Nephron (organoid): ENCODE data around the gene ACP1.
"Not testable (repeated sequence)": the region's sequence is repeated elsewhere in the genome, so short reads cannot be mapped to it uniquely, and the experiment has no call there.

ENCODE experiments used
- H3K27ac Mint-ChIP-seq, 3 experiments: 2 replicates each; pipeline ENCODE4 v1.8.0; 2020; ENCODE audit warnings: mixed read lengths in 3 of 3, mild to moderate bottlenecking in 2 of 3, moderate library complexity in 1 of 3
- H3K27me3 Mint-ChIP-seq: 2 replicates; pipeline ENCODE4 v1.8.0; 2021; ENCODE audit warnings: low read depth, mild to moderate bottlenecking, moderate library complexity, mixed read lengths
- H3K36me3 Mint-ChIP-seq: 2 replicates; pipeline ENCODE4 v1.8.0; 2020; ENCODE audit warnings: low read depth, mixed read lengths
- H3K4me1 Mint-ChIP-seq: 2 replicates; pipeline ENCODE4 v1.8.0; 2020; ENCODE audit warnings: mixed read lengths
- H3K4me3 Mint-ChIP-seq, 3 experiments: 2 replicates each; pipeline ENCODE4 v1.8.0; 2020; ENCODE audit warnings: mild to moderate bottlenecking in 3 of 3, mixed read lengths in 3 of 3, moderate library complexity in 2 of 3
- H3K9me3 Mint-ChIP-seq: 2 replicates; pipeline ENCODE4 v1.8.0; 2020; ENCODE audit warnings: mixed read lengths
- CTCF ChIP-seq, 3 experiments: fragments of 200-600 bp; sonication (generic); IDR thresholded peaks; one replicate each; pipeline ENCODE4 v1.5.0; 2021; ENCODE audit warnings: antibody characterized with exemption in 3 of 3; ENCODE audit not compliant: unreplicated experiment in 3 of 3

Gene ACP1

GRCh38 chr2:310994-311393 is 46.2 kb downstream of the ACP1 start:
- H3K36me3 Mint-ChIP-seq: no peaks in the 10 kb centered on the region
- peak overlapping the region; percentile 26 to 68 (median 31) for H3K27ac Mint-ChIP-seq

GRCh38 chr2:313991-314390 is 49.2 kb downstream of the ACP1 start:
- no peaks in the 10 kb centered on the region for H3K36me3 Mint-ChIP-seq
- TF ChIP-seq CTCF (IDR thresholded peaks at IDR 0.05; ENCODE audit: unreplicated experiment in 3 of 3): no peak
- H3K4me3 Mint-ChIP-seq: no peak overlapping the region
- H3K27me3 Mint-ChIP-seq: peaks cover 28% of the 10 kb centered on the region
- peaks cover 2% of the 10 kb centered on the region for H3K9me3 Mint-ChIP-seq
- H3K4me1 Mint-ChIP-seq: peaks cover 21% of the 10 kb centered on the region
- no peak overlapping the region for H3K27ac Mint-ChIP-seq

More at GRCh38 chr2:310994-311393, 46.2 kb downstream of the ACP1 start:
- Mint-ChIP-seq H3K4me3 (no peak overlapping the region), H3K9me3 (no peaks in the 10 kb centered on the region), H3K27me3 (peaks cover 22% of the 10 kb centered on the region), H3K4me1 (peaks cover 2% of the 10 kb centered on the region)
- no peak for TF ChIP-seq CTCF (IDR thresholded peaks at IDR 0.05; ENCODE audit: unreplicated experiment in 3 of 3)

- H3K9me3 Mint-ChIP-seq: peaks cover 4% of the 10 kb centered on the region
- H3K27ac Mint-ChIP-seq: no peak overlapping the region
- no peak overlapping the region for H3K4me3 Mint-ChIP-seq
- no peak for TF ChIP-seq CTCF (IDR thresholded peaks at IDR 0.05; ENCODE audit: unreplicated experiment in 3 of 3)
- H3K27me3 Mint-ChIP-seq: peaks cover 34% of the 10 kb centered on the region
- H3K4me1 Mint-ChIP-seq: peaks cover 21% of the 10 kb centered on the region
- no peaks in the 10 kb centered on the region for H3K36me3 Mint-ChIP-seq
Measured at GRCh38 chr2:314561-315336, 50.0 kb downstream of the ACP1 start.

GRCh38 chr2:315925-316324 is 51.2 kb downstream of the ACP1 start:
- not testable (repeated sequence) for H3K27ac Mint-ChIP-seq, H3K36me3 Mint-ChIP-seq, H3K4me3 Mint-ChIP-seq, H3K9me3 Mint-ChIP-seq
- H3K4me1 Mint-ChIP-seq: peaks cover 21% of the 10 kb centered on the region
- H3K27me3 Mint-ChIP-seq: peaks cover 29% of the 10 kb centered on the region

GRCh38 chr2:316381-316780 is 51.6 kb downstream of the ACP1 start:
- Mint-ChIP-seq H3K36me3 (no peaks in the 10 kb centered on the region), H3K27me3 (peaks cover 28% of the 10 kb centered on the region), H3K27ac (no peak overlapping the region), H3K9me3 (peaks cover 4% of the 10 kb centered on the region), H3K4me1 (peaks cover 21% of the 10 kb centered on the region), H3K4me3 (no peak overlapping the region)
- no peak for TF ChIP-seq CTCF (IDR thresholded peaks at IDR 0.05; ENCODE audit: unreplicated experiment in 3 of 3)

DNA sequence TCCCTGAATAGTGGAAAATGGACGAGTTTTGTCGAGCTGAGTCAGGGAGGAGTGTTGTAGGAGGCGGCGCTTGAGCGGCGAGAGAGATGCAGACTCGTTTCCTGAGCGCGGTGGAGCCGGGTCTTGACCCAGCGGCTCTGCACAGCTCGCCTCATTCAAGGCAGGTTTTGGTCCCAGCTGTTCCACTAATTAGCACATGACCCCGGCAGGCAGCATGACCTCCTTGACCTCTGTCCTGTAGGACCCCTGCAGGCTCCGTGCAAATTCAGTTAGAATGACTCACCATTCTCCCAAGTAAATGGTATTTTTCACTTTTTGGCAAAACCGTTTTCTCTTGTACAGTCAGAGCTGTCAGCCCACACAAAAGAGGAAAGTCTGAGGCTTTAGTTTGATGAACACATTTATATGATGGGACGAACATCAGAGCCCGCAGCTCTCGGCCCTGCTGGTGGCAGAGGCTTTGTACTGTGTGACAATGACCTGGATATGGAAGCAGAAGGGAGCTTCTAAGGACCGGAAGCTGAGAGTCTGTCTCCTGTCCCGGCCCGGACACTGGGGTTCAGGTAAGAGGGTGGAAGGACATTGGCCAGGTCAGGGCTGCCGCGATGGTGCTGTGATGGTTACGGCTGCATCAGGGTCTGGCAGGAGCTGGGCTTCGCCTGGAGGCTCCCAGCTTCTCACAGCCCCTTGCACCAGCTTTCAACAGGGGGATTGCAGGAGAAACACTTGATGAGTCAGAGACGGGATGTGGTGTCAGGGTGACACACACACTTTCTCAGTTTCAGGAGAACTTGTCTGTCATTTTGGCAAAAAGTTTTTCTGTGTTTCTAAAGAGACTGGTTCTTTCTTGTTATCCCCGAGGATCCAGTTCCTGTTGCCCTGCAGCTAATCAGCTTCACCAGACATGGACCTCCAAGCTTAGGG is 53.0 kb downstream of the ACP1 start:
- no peak for TF ChIP-seq CTCF (IDR thresholded peaks at IDR 0.05; ENCODE audit: unreplicated experiment in 3 of 3)
- peaks cover 21% of the 10 kb centered on the region for H3K4me1 Mint-ChIP-seq
- H3K36me3 Mint-ChIP-seq: no peaks in the 10 kb centered on the region
- peaks cover 4% of the 10 kb centered on the region for H3K9me3 Mint-ChIP-seq
- H3K27ac Mint-ChIP-seq: peak overlapping the region in 1 of 3 experiments; percentile 59
- H3K27me3 Mint-ChIP-seq: peaks cover 19% of the 10 kb centered on the region
- peak overlapping the region in 2 of 3 experiments; percentile 16 to 31 for H3K4me3 Mint-ChIP-seq
